Lower lobe of right lung (tissue), 2 donors: ENCODE measurements around the gene BACH2. TPM values are rescaled to one million over a fixed set of nuclear protein-coding genes. Genes with fewer than 3 reads are reported as not detected.

ENCODE experiments used
- ATAC-seq, 2 donors: fragments of 200-7000 bp; cut with Tn5 transposase; one replicate each; pipeline ENCODE4 v1.9.1; 2020 to 2022; ENCODE audit warnings: mild to moderate bottlenecking in 2 of 2, moderate library complexity in 2 of 2
- DNase-seq: peaks from one replicate; pipeline ENCODE4 v3.0.0-alpha.2; 2020
- H3K27ac ChIP-seq: fragments of 200-600 bp; one replicate; pipeline ENCODE4 v1.8.0; 2022
- H3K27me3 ChIP-seq: fragments of 200-600 bp; one replicate; pipeline ENCODE4 v1.8.0; 2022; ENCODE audit warnings: low read depth
- H3K36me3 ChIP-seq: fragments of 200-600 bp; one replicate; pipeline ENCODE4 v1.8.0; 2022; ENCODE audit warnings: mild to moderate bottlenecking
- H3K4me1 ChIP-seq: fragments of 200-600 bp; one replicate; pipeline ENCODE4 v1.8.0; 2022
- H3K4me3 ChIP-seq: fragments of 200-600 bp; one replicate; pipeline ENCODE4 v1.8.0; 2022; ENCODE audit warnings: mild to moderate bottlenecking
- H3K9me3 ChIP-seq: fragments of 200-600 bp; one replicate; pipeline ENCODE4 v1.8.0; 2022
- intact Hi-C: fragments of 100-400 bp; cut with DNase I; formaldehyde crosslinking; loops from one replicate; pipeline ENCODE4 v1.11.0; 2022
- total RNA-seq: library from RNA; stranded (reverse); fragmentation: NEBNext Ultra II Directional; extraction: Animal tissue kit (Norgen Biotek cat#: 25700); gene quantifications from one replicate; pipeline ENCODE4 v1.2.1, GENCODE V29; 2021
- TF ChIP-seq, protein P1 (sequence below): fragments of 200-600 bp; IDR thresholded peaks from one replicate; pipeline ENCODE4 v1.8.0; 2022; ENCODE audit warnings: antibody characterized with exemption, mild to moderate bottlenecking
- donor health status: DM: no; HTN: yes; CAD: no; lungs with severe emphysema.

BACH2 gene
- total RNA-seq, 1 donor from 2014 or later = 6.3 TPM

DNA sequence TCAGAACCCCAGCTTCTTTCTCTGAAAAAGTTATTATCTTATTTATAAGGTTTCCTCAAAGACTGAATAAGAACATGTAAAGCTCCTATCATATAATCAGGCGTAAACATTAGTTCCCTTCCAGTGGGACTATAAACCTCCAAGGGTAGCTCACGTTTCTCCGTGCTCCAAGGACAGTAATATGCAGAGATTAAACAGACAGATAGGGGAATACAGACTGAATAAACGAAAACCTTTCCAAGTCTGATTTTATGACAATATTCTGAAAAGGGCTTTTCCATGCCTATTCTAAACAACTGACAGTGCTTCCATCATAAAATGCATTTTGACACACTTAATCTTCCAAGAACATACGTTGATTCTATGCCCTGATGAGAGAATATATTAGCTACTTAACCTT is 22.8 kb downstream of the BACH2 start:
- H3K4me3 ChIP-seq = no peak overlapping the region
- H3K4me1 ChIP-seq = no peaks in the 10 kb centered on the region
- TF ChIP-seq, protein P1, sequence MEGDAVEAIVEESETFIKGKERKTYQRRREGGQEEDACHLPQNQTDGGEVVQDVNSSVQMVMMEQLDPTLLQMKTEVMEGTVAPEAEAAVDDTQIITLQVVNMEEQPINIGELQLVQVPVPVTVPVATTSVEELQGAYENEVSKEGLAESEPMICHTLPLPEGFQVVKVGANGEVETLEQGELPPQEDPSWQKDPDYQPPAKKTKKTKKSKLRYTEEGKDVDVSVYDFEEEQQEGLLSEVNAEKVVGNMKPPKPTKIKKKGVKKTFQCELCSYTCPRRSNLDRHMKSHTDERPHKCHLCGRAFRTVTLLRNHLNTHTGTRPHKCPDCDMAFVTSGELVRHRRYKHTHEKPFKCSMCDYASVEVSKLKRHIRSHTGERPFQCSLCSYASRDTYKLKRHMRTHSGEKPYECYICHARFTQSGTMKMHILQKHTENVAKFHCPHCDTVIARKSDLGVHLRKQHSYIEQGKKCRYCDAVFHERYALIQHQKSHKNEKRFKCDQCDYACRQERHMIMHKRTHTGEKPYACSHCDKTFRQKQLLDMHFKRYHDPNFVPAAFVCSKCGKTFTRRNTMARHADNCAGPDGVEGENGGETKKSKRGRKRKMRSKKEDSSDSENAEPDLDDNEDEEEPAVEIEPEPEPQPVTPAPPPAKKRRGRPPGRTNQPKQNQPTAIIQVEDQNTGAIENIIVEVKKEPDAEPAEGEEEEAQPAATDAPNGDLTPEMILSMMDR = no peak
- no peaks in the 10 kb centered on the region for H3K9me3 ChIP-seq
- no peaks in the 10 kb centered on the region for H3K36me3 ChIP-seq
- DNase-seq = no peak
- no peaks in the 10 kb centered on the region for H3K27me3 ChIP-seq
- intact Hi-C loops = no loop called here
- H3K27ac ChIP-seq = no peak overlapping the region
- ATAC-seq = no peak

DNA sequence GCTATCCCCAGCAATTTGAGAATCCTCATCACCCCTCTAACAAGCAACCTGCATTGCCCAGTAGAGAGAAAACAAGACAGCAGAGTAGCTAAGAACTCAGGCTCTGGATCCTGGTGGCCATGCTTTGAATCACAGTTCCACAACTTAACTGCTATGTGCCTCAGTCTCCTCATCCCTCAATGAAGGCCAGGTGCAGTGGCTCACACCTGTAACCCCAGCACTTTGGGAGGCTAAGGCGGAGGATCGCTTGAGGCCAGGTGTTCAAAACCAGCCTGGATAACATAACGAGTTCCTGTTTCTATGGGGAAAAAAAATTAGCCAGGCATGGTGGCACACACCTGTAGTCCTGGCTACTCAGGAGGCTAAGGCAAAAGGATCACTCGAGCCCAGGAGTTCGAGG is 23.7 kb downstream of the BACH2 start:
- H3K27me3 ChIP-seq = no peaks in the 10 kb centered on the region
- H3K9me3 ChIP-seq = no peaks in the 10 kb centered on the region
- TF ChIP-seq, protein P1 = no peak
- no peak overlapping the region for H3K4me3 ChIP-seq
- DNase-seq = no peak
- no peak for ATAC-seq
- no peaks in the 10 kb centered on the region for H3K36me3 ChIP-seq
- H3K27ac ChIP-seq = no peak overlapping the region
- H3K4me1 ChIP-seq = no peaks in the 10 kb centered on the region
- intact Hi-C loops = no loop called here

DNA sequence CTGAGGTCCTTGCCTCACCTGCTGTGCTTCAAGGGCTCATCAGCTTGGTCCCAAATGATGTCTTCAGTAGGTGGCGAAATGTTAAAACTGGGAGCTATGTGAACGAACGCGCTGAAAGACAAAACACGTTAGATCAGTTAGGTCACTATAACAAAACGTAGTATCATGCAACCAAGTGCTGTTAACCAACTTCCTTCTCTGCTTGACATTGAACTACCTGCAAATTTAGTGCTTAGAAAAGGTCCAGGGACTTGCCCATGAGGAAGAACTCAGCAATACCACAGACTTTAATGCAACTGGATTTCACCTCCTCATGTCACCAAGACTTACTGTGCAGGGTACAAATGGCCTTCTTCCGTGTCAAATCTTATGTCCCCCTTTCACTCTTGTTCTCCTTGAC is 24.8 kb downstream of the BACH2 start:
- Histone ChIP-seq H3K36me3 (no peaks in the 10 kb centered on the region), H3K27me3 (no peaks in the 10 kb centered on the region), H3K4me1 (no peaks in the 10 kb centered on the region), H3K4me3 (no peak overlapping the region), H3K27ac (no peak overlapping the region), H3K9me3 (no peaks in the 10 kb centered on the region)
- intact Hi-C loops = no loop called here
- TF ChIP-seq, protein P1 = no peak
- ATAC-seq = no peak
- DNase-seq = no peak

DNA sequence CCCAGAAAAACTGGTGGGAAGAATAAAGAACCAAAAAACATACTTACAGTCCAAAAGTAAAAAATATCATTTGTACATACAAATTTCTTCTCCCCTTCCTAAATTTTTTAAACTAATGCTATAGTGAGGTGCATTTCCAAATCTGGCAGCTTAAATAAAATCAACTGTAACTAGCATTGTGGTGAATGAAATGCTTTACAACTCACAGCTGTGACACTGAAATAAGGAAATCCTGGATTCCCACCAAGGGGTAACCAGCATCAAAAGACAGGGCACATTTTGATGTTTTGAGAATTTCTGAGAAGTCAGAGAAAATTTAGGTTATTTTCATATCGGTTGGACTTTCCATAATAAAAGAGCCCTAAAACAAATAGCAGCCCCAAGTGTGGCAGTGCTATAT is 27.3 kb downstream of the BACH2 start:
- ATAC-seq (no peak), DNase-seq (no peak)
- H3K4me1 ChIP-seq = no peaks in the 10 kb centered on the region
- no peaks in the 10 kb centered on the region for H3K27me3 ChIP-seq
- intact Hi-C loops = no loop called here
- H3K4me3 ChIP-seq = no peak overlapping the region
- TF ChIP-seq, protein P1 = no peak
- H3K9me3 ChIP-seq = no peaks in the 10 kb centered on the region
- no peaks in the 10 kb centered on the region for H3K36me3 ChIP-seq
- no peak overlapping the region for H3K27ac ChIP-seq

DNA sequence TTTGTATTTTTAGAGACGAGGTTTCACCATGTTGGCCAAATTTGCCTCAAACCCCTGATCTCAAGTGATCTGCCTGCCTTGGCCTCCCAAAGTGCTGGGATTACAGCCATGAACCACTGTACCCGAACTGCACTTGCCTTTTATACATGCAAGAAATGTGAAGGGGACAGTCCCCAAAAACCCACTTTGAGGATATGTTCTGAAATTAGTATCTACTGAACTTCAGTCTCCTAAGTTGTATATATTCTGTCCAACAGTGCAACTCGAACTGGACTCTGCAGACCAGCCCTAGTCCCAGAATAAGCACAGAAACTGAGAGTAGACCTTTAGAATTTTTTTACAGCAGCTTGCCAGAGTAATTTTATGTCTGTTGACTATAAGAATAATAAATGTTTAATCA is 28.5 kb downstream of the BACH2 start:
- no peak for DNase-seq
- TF ChIP-seq, protein P1 = no peak
- intact Hi-C loops = no loop called here
- no peaks in the 10 kb centered on the region for H3K27me3 ChIP-seq
- H3K4me1 ChIP-seq = no peaks in the 10 kb centered on the region
- H3K9me3 ChIP-seq = no peaks in the 10 kb centered on the region
- H3K27ac ChIP-seq = no peak overlapping the region
- no peak for ATAC-seq
- no peak overlapping the region for H3K4me3 ChIP-seq
- H3K36me3 ChIP-seq = no peaks in the 10 kb centered on the region
